Measurements from ENCODE around the gene DMKN.

Gene DMKN, protein sequence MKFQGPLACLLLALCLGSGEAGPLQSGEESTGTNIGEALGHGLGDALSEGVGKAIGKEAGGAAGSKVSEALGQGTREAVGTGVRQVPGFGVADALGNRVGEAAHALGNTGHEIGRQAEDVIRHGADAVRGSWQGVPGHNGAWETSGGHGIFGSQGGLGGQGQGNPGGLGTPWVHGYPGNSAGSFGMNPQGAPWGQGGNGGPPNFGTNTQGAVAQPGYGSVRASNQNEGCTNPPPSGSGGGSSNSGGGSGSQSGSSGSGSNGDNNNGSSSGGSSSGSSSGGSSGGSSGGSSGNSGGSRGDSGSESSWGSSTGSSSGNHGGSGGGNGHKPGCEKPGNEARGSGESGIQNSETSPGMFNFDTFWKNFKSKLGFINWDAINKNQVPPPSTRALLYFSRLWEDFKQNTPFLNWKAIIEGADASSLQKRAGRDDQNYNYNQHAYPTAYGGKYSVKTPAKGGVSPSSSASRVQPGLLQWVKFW
- long read RNA-seq: 0 reads

- no peak for TF ChIP-seq POLR2AphosphoS5 (IDR thresholded peaks at IDR 0.05; ENCODE audit: low read depth)
- no peak for TF ChIP-seq REST (IDR thresholded peaks at IDR 0.05; ENCODE audit: insufficient replicate concordance, low read depth)
- TF ChIP-seq GABPA (IDR thresholded peaks at IDR 0.05; ENCODE audit: low read depth): no peak
- TF ChIP-seq SPI1 (IDR thresholded peaks at IDR 0.05; ENCODE audit: borderline replicate concordance, low read depth): no peak
- Histone ChIP-seq H3K27ac (replicated peaks) (no peak within 1 kb of the TSS), H3K4me3 (replicated peaks; ENCODE audit: insufficient read depth, low read length) (no peak within 1 kb of the TSS), H3K27me3 (ENCODE audit: insufficient read depth, poor library complexity, severe bottlenecking) (peaks cover 29% of the 10 kb centered on the region)
- no peak for DNase-seq (ENCODE audit: low read depth in 1 of 2, low spot score in 1 of 2)
Observed at GRCh38 chr19:35513628-35514281, at the start of gene DMKN. TSS of gene DMKN (minus strand) at chr19:35513649. CDS start at chr19:35513475, 174 bp downstream.

GRCh38 chr19:35562776-35563175, 49.3 kb upstream of the DMKN start:
- DNase-seq (ENCODE audit: low read depth in 1 of 2, low spot score in 1 of 2): no peak
- Histone ChIP-seq H3K4me3 (replicated peaks; ENCODE audit: insufficient read depth, low read length) (no peak overlapping the region), H3K27me3 (ENCODE audit: insufficient read depth, poor library complexity, severe bottlenecking) (peaks cover 11% of the 10 kb centered on the region), H3K27ac (replicated peaks) (no peak overlapping the region)
- TF ChIP-seq POLR2AphosphoS5 (IDR thresholded peaks at IDR 0.05; ENCODE audit: low read depth) (no peak), GABPA (IDR thresholded peaks at IDR 0.05; ENCODE audit: low read depth) (no peak), SPI1 (IDR thresholded peaks at IDR 0.05; ENCODE audit: borderline replicate concordance, low read depth) (no peak), REST (IDR thresholded peaks at IDR 0.05; ENCODE audit: insufficient replicate concordance, low read depth) (no peak)
- TF ChIP-seq, protein P1, sequence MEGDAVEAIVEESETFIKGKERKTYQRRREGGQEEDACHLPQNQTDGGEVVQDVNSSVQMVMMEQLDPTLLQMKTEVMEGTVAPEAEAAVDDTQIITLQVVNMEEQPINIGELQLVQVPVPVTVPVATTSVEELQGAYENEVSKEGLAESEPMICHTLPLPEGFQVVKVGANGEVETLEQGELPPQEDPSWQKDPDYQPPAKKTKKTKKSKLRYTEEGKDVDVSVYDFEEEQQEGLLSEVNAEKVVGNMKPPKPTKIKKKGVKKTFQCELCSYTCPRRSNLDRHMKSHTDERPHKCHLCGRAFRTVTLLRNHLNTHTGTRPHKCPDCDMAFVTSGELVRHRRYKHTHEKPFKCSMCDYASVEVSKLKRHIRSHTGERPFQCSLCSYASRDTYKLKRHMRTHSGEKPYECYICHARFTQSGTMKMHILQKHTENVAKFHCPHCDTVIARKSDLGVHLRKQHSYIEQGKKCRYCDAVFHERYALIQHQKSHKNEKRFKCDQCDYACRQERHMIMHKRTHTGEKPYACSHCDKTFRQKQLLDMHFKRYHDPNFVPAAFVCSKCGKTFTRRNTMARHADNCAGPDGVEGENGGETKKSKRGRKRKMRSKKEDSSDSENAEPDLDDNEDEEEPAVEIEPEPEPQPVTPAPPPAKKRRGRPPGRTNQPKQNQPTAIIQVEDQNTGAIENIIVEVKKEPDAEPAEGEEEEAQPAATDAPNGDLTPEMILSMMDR (IDR thresholded peaks at IDR 0.05; ENCODE audit: insufficient read depth, low read length): no peak

DNA sequence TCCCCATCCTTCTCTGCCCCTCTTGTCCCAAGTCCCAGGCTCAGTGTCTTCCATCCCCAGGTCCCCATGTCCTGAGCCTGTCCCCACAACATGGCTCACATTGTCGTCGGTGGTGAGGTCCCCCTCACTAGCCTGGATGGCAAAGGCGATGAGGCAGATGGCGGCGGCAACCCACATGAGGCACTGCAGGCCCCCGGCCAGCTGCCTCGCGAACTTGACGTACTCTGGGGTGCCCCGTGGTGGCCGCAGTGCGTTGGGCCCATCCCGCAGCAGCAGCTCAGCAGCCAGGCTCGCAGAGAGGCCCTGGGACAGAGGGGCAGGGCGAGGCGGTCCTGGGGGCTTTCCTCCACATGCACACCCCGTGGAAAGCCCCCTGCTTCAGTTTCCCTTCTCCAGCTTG, 48.9 kb upstream of the DMKN start:
- peaks cover 11% of the 10 kb centered on the region for H3K27me3 ChIP-seq (ENCODE audit: insufficient read depth, poor library complexity, severe bottlenecking)
- no peak for DNase-seq (ENCODE audit: low read depth in 1 of 2, low spot score in 1 of 2)
- no peak overlapping the region for H3K4me3 ChIP-seq (replicated peaks; ENCODE audit: insufficient read depth, low read length)
- no peak overlapping the region for H3K27ac ChIP-seq (replicated peaks)
- TF ChIP-seq GABPA (IDR thresholded peaks at IDR 0.05; ENCODE audit: low read depth) (no peak), REST (IDR thresholded peaks at IDR 0.05; ENCODE audit: insufficient replicate concordance, low read depth) (no peak), SPI1 (IDR thresholded peaks at IDR 0.05; ENCODE audit: borderline replicate concordance, low read depth) (no peak), POLR2AphosphoS5 (IDR thresholded peaks at IDR 0.05; ENCODE audit: low read depth) (no peak)
- TF ChIP-seq, protein P1 (IDR thresholded peaks at IDR 0.05; ENCODE audit: insufficient read depth, low read length): no peak

All from HL-60 (cell line).